DND-41 (cell line): Measurements from ENCODE around the gene COQ6.

Experiments used
- EZH2 ChIP-seq: IDR thresholded peaks from 3 replicates; pipeline ENCODE4 v1.6.1; 2012; ENCODE audit warnings: borderline replicate concordance, low read depth, mild to moderate bottlenecking, moderate library complexity, low read length, inconsistent platforms; ENCODE audit not compliant: severe bottlenecking
- TF ChIP-seq, protein P1 (sequence below): IDR thresholded peaks from 2 replicates; pipeline ENCODE4 v1.5.1; 2012; ENCODE audit warnings: borderline replicate concordance, low read length, moderate library complexity, mild to moderate bottlenecking; ENCODE audit not compliant: poor library complexity, severe bottlenecking; ENCODE audit errors: extremely low read depth

DNA sequence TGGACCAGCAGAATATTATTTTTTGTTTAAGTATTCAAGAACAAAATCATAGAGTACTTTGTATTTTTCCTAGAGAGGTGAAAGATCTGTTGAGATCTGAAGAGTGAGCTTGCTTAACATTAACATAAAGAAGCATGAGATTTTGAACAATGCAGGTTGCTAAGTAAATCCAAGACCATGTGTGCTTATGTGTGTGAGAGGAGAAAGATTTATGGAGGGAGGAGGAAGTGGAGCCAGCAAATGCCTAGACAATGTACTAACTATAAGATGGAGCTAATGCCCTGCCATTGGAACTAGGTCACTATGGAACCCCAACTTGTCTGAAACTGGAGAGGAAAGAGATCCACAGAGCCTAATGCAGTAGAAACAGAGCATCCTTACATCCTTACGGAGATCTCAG lies 13.6 kb upstream of the COQ6 start:
- TF ChIP-seq, protein P1, sequence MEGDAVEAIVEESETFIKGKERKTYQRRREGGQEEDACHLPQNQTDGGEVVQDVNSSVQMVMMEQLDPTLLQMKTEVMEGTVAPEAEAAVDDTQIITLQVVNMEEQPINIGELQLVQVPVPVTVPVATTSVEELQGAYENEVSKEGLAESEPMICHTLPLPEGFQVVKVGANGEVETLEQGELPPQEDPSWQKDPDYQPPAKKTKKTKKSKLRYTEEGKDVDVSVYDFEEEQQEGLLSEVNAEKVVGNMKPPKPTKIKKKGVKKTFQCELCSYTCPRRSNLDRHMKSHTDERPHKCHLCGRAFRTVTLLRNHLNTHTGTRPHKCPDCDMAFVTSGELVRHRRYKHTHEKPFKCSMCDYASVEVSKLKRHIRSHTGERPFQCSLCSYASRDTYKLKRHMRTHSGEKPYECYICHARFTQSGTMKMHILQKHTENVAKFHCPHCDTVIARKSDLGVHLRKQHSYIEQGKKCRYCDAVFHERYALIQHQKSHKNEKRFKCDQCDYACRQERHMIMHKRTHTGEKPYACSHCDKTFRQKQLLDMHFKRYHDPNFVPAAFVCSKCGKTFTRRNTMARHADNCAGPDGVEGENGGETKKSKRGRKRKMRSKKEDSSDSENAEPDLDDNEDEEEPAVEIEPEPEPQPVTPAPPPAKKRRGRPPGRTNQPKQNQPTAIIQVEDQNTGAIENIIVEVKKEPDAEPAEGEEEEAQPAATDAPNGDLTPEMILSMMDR: no peak
- no peak for TF ChIP-seq EZH2
